BJ (cell line): ENCODE data around the gene APLP2. TPM values are rescaled to one million over a fixed set of nuclear protein-coding genes. Genes with fewer than 3 reads are reported as not detected.

ENCODE experiments used
- CTCF ChIA-PET: fragments of 350-600 bp; formaldehyde crosslinking; extraction: SDS; loops from one replicate; lab custom pipeline; 2021; ENCODE audit warnings: antibody characterized with exemption, inconsistent platforms; lab: Yijun Ruan, JAX
- POLR2A ChIA-PET: fragments of 300-600 bp; sonication (Branson Sonifier 250); formaldehyde crosslinking; extraction: SDS; loops from one replicate; lab custom pipeline; 2021; ENCODE audit warnings: antibody characterized with exemption; lab: Charles Lee
- DNase-seq: peaks from one replicate; pipeline ENCODE4 v3.0.0-alpha.2; 2011; ENCODE audit warnings: low read depth
- H3K27me3 ChIP-seq: 2 replicates; pipeline ENCODE4 v1.6.0; 2011; ENCODE audit warnings: low read length; ENCODE audit not compliant: control insufficient read depth, insufficient read depth
- H3K36me3 ChIP-seq: 2 replicates; pipeline ENCODE4 v1.5.1; 2011; ENCODE audit warnings: low read length; ENCODE audit not compliant: control insufficient read depth, insufficient read depth
- H3K4me3 ChIP-seq: 2 replicates; pipeline ENCODE4 v1.5.1; 2011; ENCODE audit warnings: low read depth, mild to moderate bottlenecking, control low read depth, low read length
- polyA plus RNA-seq: library from polyadenylated mRNA; depleted of rRNA; stranded (reverse); fragments of >200 nt; gene quantifications from 2 replicates; pipeline ENCODE4 v1.2.3, GENCODE V29; 2011
- TF ChIP-seq, protein P1 (sequence below): IDR thresholded peaks from 2 replicates; pipeline ENCODE4 v1.5.1; 2011; ENCODE audit warnings: low read depth, mild to moderate bottlenecking, control low read depth, inconsistent platforms, low read length, moderate library complexity; ENCODE audit not compliant: insufficient read depth

Gene APLP2
- polyA plus RNA-seq, 1 experiment = 465 TPM

DNA sequence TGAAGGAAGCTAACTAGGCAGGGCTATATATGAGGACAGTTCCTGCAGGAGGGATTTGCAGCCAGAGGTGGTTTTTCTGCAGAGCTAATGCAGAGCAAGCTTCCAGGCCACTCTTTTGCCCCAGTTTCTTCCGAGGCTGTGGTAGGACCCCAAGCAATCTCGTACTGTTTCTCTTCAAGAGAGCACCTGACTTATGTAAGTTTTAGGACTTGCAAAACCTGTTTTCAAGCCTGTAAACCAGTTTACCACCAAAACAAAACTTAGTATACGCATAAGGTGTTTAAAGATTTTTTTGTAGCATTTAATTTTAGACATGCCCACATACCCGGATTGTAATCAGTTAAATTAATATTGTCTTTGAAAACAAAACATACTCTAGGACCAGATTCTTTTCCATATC lies 7.7 kb upstream of the APLP2 start:
- ChIA-PET POLR2A (no interaction called here), CTCF (no interaction called here)
- no peak overlapping the region for H3K4me3 ChIP-seq
- no peaks in the 10 kb centered on the region for H3K36me3 ChIP-seq
- peaks cover 10% of the 10 kb centered on the region for H3K27me3 ChIP-seq
- DNase-seq = no peak
- TF ChIP-seq, protein P1, sequence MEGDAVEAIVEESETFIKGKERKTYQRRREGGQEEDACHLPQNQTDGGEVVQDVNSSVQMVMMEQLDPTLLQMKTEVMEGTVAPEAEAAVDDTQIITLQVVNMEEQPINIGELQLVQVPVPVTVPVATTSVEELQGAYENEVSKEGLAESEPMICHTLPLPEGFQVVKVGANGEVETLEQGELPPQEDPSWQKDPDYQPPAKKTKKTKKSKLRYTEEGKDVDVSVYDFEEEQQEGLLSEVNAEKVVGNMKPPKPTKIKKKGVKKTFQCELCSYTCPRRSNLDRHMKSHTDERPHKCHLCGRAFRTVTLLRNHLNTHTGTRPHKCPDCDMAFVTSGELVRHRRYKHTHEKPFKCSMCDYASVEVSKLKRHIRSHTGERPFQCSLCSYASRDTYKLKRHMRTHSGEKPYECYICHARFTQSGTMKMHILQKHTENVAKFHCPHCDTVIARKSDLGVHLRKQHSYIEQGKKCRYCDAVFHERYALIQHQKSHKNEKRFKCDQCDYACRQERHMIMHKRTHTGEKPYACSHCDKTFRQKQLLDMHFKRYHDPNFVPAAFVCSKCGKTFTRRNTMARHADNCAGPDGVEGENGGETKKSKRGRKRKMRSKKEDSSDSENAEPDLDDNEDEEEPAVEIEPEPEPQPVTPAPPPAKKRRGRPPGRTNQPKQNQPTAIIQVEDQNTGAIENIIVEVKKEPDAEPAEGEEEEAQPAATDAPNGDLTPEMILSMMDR = no peak

DNA sequence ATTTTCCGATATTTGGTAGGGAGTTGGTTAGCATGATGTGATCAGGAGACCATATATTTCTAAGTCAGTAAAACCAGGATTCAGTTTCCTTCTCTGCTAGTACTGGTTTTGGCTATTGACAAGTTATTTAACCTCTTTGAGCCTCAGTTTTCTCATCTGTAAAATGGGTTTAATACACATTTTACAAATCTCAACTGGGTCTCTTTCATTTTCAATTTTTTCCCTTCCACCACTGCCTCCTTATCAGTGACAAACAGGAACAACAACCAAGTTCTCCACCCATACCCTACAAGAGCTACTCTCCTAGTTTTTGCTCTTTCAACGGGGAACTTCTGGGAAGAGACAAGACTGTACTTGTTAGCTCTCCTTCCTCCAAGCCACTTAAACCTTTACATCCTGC lies 6.2 kb upstream of the APLP2 start:
- ChIA-PET CTCF (interaction anchor here (1.1 kb wide), 1 partner anchor 12 kb away, joined by 3 read pairs; no protein-coding TSS in a partner anchor), POLR2A (no interaction called here)
- DNase-seq = no peak
- H3K36me3 ChIP-seq = no peaks in the 10 kb centered on the region
- TF ChIP-seq, protein P1 = no peak
- peaks cover 8% of the 10 kb centered on the region for H3K27me3 ChIP-seq
- H3K4me3 ChIP-seq = no peak overlapping the region

DNA sequence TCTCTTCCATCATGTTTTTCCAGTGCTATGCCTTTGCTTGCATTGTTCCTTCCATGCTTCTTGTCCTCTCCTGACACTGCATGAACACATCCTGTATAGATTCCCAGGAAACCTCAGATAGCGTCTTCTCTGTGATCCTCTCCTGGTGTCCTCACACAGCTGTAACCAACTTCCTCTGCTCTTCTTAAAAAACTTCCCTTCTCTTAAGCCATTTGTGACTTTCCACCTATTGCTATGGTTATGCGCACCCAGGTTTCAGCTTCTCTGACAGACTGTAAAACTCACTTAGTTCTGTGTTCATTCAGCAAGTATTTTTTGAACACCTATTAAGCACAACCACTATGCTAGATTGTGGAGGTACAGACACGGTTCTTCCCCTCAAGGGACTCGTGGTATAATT lies 5.1 kb upstream of the APLP2 start:
- H3K4me3 ChIP-seq = no peak overlapping the region

DNA sequence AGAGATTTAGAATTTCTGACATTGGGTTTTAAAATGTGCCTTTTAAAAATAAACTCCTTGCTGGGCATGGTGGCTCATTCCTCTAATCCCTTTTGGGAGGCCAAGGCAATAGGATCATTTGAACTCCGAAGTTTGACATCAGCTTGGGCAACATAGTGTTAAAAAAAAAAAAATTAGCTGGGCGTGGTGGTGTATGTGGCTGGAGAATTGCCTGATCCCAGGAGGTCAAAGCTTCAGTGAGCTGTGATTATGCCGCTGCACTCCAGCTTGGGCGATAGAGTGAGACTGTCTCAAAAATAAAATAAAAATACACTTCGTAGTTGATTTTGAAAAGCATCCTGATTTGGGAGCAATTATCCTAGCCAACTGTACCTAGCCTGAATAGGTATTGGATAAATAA lies 3.4 kb upstream of the APLP2 start:
- Histone ChIP-seq H3K27me3 (peaks cover 5% of the 10 kb centered on the region), H3K4me3 (no peak overlapping the region), H3K36me3 (no peaks in the 10 kb centered on the region)
- CTCF ChIA-PET = interaction anchor here (0.6 kb wide), 1 partner anchor 76 kb away, joined by 3 read pairs; no protein-coding TSS in a partner anchor
- POLR2A ChIA-PET = no interaction called here
- DNase-seq = no peak
- TF ChIP-seq, protein P1 = no peak

More for the DNA sequence above, 5.1 kb upstream of the APLP2 start:
- no peak for DNase-seq
- CTCF ChIA-PET = no interaction called here
- TF ChIP-seq, protein P1 = no peak
- no peaks in the 10 kb centered on the region for H3K36me3 ChIP-seq
- POLR2A ChIA-PET = no interaction called here
- peaks cover 7% of the 10 kb centered on the region for H3K27me3 ChIP-seq

DNA sequence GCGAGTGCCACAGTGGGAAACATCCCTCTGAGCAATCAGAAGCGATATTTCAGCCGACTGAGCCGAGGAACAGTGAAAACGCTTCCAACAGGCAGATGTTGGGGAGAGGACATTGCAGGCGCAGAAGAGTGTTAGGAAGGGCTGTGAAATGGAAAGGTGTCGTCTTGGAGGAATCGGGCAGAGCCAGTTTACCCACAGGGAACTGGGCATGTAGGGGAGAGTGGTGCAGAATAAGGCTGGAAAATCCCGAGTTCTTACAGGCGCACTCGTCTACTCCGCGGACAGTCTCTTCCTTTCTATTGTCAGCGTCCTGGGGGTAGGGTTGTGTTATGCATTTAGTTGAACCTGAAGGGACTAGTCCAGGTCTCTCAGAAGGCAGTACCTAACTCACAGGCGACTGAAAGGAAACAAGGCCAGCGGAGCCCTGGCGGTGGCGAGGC lies 1.1 kb upstream of the APLP2 start:
- Histone ChIP-seq H3K27me3 (peaks cover 1% of the 10 kb centered on the region; the same call in 1 of the 2 replicates), H3K36me3 (no peaks in the 10 kb centered on the region), H3K4me3 (peak overlapping the region; percentile 58)
- TF ChIP-seq, protein P1 = no peak
- CTCF ChIA-PET = no interaction called here
- no peak for DNase-seq
- POLR2A ChIA-PET = no interaction called here
